HepG2 (cell line): ENCODE data around the gene VPREB3.

ENCODE experiments used
- FOXA1 ChIP-seq, 2 experiments: fragments of 450-650 bp in 1 of 2; sonication (generic) in 1 of 2; formaldehyde crosslinking in 1 of 2; IDR thresholded peaks; 2 replicates each; pipeline versions ENCODE4 v1.4.0 to v1.6.1; 2016 to 2020; ENCODE audit warnings: missing genetic modification reagents in 1 of 2
- ISL2 ChIP-seq: sonication (generic); formaldehyde crosslinking; IDR thresholded peaks from 2 replicates; pipeline ENCODE4 v1.5.0; 2020; ENCODE audit warnings: missing genetic modification reagents
- NFIB ChIP-seq: sonication (generic); formaldehyde crosslinking; IDR thresholded peaks from 2 replicates; pipeline ENCODE4 v1.9.0; 2021; ENCODE audit warnings: missing genetic modification reagents, mild to moderate bottlenecking, borderline replicate concordance
- NR3C1 ChIP-seq: sonication (generic); formaldehyde crosslinking; IDR thresholded peaks from 2 replicates; pipeline ENCODE4 v1.4.0; 2020; ENCODE audit warnings: missing genetic modification reagents
- PRPF4 ChIP-seq: fragments of 200-400 bp; formaldehyde crosslinking; IDR thresholded peaks from 2 replicates; pipeline ENCODE4 v1.6.1; 2016; ENCODE audit warnings: low read length, low read depth; ENCODE audit not compliant: poor library complexity, severe bottlenecking
- ZBTB7A ChIP-seq: sonication (generic); formaldehyde crosslinking; IDR thresholded peaks from 2 replicates; pipeline ENCODE4 v1.8.0; 2022; ENCODE audit warnings: mild to moderate bottlenecking, missing genetic modification reagents
- TF ChIP-seq, protein P1 (sequence below): sonication (generic); formaldehyde crosslinking; IDR thresholded peaks from 2 replicates; pipeline ENCODE4 v1.9.0; 2021; ENCODE audit warnings: missing genetic modification reagents, borderline replicate concordance

DNA sequence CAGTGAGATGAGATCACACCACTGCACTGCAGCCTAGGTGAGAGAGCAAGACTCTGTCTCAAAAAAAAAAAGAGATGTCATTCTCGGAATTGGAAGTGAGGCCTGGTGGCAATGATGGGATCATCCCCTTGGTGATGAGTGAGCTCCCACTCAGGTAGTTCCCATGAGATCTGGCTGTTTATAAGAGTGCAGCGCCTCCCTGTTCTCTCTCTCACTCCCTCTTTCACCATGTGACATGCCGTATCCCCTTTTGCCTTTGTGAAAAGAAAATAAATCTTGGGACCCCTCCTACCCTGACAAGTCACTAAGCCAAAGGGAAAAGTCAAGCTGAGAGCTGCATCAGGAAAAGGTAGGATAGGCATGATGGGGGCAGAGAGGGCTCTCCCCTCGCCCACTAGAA is 32.1 kb downstream of the VPREB3 start:
- TF ChIP-seq ISL2 (CRISPR knock-in tag) (no peak), ZBTB7A (CRISPR knock-in tag) (no peak), FOXA1 (IDR thresholded peaks at IDR 0.05) (no peak), FOXA1 (CRISPR knock-in tag; IDR thresholded peaks at IDR 0.05) (no peak), NR3C1 (CRISPR knock-in tag) (no peak), PRPF4 (no peak), NFIB (CRISPR knock-in tag) (no peak)
- TF ChIP-seq, protein P1, sequence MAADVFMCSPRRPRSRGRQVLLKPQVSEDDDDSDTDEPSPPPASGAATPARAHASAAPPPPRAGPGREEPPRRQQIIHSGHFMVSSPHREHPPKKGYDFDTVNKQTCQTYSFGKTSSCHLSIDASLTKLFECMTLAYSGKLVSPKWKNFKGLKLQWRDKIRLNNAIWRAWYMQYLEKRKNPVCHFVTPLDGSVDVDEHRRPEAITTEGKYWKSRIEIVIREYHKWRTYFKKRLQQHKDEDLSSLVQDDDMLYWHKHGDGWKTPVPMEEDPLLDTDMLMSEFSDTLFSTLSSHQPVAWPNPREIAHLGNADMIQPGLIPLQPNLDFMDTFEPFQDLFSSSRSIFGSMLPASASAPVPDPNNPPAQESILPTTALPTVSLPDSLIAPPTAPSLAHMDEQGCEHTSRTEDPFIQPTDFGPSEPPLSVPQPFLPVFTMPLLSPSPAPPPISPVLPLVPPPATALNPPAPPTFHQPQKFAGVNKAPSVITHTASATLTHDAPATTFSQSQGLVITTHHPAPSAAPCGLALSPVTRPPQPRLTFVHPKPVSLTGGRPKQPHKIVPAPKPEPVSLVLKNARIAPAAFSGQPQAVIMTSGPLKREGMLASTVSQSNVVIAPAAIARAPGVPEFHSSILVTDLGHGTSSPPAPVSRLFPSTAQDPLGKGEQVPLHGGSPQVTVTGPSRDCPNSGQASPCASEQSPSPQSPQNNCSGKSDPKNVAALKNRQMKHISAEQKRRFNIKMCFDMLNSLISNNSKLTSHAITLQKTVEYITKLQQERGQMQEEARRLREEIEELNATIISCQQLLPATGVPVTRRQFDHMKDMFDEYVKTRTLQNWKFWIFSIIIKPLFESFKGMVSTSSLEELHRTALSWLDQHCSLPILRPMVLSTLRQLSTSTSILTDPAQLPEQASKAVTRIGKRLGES (CRISPR knock-in tag), result no peak
